Raji (cell line): ENCODE results near the gene TEX35.

Experiments
- POLR2A ChIP-seq: IDR thresholded peaks from 2 replicates; pipeline ENCODE4 v1.6.1; 2011; ENCODE audit warnings: low read depth, low read length, control low read depth; ENCODE audit not compliant: insufficient read depth

The TEX35 gene

DNA sequence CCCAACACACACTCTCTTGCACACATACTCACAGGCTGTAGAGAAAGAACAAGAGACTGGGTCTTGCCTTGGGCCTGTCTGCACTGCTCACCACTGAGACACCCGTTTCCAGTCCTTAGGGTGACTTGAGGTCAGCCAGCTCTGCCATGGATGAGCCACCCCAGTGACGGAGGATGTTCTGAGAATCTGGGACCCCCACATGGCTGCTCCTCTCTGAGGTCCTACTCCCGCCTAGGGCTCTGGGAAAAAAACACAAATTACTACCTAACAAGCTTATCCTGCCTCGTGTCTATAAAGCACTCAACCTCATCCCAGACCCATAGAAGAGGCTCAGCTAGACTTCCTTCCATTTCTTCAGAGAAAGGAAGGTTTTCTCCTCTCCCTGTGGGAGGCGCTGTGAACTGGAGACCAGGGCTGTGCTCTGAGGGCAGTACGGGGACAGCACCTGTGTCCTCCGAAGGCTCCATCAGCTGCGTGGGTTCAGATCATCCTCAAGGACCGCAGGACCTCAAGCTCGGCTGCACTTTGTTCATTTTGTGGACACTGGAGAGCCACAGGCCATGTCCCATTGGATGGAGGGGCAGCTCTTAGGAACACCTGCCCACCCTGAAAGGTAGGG lies 11.9 kb upstream of the TEX35 start:
- no peak for TF ChIP-seq POLR2A

- TF ChIP-seq POLR2A: no peak
Measured at GRCh38 chr1:178501705-178502329, 11.1 kb upstream of the TEX35 start.

GRCh38 chr1:178502330-178502714 lies 10.6 kb upstream of the TEX35 start:
- no peak for TF ChIP-seq POLR2A

GRCh38 chr1:178502856-178503255 lies 10.1 kb upstream of the TEX35 start:
- no peak for TF ChIP-seq POLR2A

- no peak for TF ChIP-seq POLR2A
Measured at GRCh38 chr1:178503849-178504248, 9.1 kb upstream of the TEX35 start.

DNA sequence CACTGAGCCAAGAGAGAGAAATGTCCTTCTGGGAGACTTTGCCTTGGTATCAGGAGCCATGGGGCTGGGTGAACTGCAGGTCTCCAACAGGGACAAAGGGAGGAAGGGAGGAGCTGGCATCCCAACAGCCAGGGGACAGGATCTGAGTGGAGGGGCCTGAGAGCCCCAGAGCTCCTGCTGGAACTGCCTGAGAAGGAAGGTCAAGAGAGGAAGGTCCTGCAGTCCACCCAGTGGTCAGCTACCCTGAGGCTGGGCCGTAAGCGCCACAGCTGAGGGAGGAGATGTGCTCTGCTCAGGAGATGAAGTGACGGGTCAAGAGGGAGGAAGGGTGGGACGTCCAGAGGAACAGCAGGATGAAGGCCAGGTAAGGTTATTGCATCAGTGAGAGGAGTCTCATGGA lies 8.6 kb upstream of the TEX35 start:
- no peak for TF ChIP-seq POLR2A

DNA sequence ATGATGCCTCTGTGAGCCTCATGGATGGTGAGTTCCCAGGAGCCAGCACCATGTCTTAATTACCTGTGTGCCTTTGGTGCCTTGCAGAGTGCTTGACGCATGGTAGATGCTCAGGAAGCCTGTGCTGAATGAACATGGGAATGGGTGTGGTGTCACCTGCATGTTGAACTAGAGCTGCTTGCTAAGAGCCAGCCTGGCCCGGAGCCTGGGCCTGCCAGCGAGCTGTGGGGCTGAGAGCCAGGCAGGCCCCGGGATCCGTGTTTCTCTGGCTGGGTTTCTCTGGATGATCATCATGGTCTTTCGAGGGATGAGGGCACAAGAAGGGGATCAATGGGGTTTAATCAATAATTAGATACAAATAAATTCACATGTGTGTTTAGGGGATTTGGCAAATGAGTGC lies 6.7 kb upstream of the TEX35 start:
- no peak for TF ChIP-seq POLR2A

- TF ChIP-seq POLR2A: no peak
Measured at GRCh38 chr1:178506669-178507068, 6.2 kb upstream of the TEX35 start.

DNA sequence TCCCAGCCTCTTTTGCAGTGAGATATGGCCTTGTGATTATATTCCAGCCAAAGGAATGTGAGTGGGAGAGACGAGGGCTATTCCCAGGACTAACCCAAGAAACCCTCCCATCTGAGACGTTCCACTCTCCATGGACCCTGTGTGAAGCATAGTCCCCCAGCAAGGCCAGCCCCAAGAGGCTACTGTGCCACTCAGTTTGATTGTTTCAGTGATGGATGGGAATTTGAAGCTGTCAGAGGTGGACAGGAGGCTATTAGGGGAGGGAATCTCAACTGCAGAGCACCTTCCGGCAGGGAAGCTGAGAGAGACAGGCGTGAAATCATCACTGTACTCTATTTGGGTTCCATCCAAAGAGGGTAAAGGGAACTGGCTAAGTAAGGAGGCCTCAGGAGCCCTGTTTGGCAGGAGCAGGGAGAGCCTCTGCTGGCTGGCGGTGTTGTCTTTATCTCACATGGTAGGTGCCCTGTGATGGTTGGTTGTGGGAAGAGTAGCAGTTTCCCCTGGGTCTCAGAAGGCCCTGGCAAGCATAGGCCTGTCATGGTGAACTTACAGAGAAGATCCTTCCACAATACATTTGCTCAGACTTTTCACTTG lies 3.4 kb upstream of the TEX35 start:
- no peak for TF ChIP-seq POLR2A

DNA sequence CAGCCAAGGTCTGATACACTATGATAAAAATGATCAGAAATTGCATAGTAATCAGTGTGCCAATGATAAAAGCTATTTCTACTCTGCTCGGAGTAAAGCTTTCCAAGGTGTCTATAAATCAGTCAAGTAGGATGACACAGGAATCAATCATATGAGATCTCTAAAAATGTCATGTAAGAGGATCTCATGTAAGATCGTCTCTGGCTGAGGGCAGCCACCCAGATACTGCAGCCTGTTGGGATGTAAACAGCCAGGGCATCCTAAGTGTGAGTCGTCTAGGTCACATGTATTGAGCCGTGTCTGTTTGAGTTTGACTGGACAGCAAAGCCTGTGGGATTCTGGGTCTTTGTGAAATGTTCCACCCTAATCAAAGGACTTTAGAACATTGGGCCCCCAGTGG lies 2.8 kb upstream of the TEX35 start:
- no peak for TF ChIP-seq POLR2A

DNA sequence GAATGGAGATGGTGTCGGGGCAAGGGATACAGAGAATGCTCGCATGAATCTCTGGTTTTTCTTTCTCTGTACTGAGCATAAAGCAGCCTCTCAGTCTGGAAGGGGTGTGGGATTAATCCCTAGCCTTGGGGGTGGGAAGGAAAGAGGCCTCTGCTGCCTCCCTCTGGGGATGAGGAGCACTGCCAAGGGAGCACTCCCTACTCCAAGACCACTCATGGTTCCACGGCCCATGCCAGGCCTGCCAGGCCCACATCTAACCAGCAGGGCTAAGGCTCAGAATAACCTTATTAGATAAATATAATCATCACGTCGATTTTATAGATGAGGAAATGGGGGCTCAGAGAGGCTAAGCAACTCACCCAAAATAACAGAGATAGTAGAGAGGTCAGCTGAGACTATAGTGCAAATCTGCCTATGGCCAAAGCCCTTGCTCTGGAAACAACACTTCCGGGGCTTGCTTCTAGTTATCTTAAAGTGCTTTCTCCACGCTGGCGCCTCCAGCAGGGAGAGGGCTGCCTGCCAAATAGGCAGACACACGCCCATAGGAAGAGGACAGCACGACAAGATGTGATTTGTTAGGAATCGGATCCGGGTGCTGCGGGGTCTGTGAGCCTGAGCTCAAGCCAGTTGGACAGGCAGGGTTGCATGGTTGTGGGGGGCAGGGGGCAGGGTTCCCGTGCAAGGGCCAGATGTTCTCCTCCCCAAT lies 522 bp downstream of the TEX35 start:
- TF ChIP-seq POLR2A: no peak

GRCh38 chr1:178516110-178516509 lies 3.2 kb downstream of the TEX35 start:
- no peak for TF ChIP-seq POLR2A

DNA sequence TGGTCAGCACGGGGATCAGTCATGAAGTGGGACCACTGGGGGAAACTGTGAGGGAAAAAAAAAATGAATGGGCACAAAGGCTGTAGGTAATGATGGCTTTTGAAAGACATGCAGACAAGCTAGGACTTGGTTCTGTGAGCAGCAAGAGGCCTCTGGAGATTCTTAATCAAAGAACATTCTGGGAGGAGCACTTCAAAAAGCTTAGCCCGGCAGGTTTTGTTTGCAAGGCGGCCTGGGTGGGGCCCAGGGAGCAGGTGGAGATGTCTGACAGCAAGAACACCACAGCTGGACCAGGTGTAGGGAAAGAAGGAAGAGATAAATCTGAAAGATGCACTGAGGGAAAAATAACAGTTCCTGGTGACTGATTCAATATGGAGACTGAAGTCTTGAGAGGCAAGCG lies 6.0 kb downstream of the TEX35 start:
- no peak for TF ChIP-seq POLR2A

GRCh38 chr1:178520803-178521202 lies 7.9 kb downstream of the TEX35 start:
- TF ChIP-seq POLR2A: no peak

- no peak for TF ChIP-seq POLR2A
Measured at GRCh38 chr1:178521241-178521640, 8.3 kb downstream of the TEX35 start.

GRCh38 chr1:178527117-178527516 lies 14.2 kb downstream of the TEX35 start:
- TF ChIP-seq POLR2A: no peak
